Kasumi-1 (cell line): Measurements from ENCODE around the gene CELA2B.

Experiments
- DNase-seq, 2 experiments: peaks; one replicate each; lab custom pipeline; 2025; lab: John Stamatoyannopoulos, UW

CELA2B gene

GRCh38 chr1:15526021-15526489 is 50.2 kb downstream of the CELA2B start:
- no peak for DNase-seq

GRCh38 chr1:15526490-15527339 is 50.8 kb downstream of the CELA2B start, which contains the start of gene DNAJC16:
DNAJC16 (plus strand) TSS chr1:15526848; CDS start chr1:15529106, 2,258 bp downstream.
- peak; percentile 98 to 99 for DNase-seq

GRCh38 chr1:15531003-15531402 is 55.1 kb downstream of the CELA2B start:
- DNase-seq: no peak

- DNase-seq: no peak
Measured at GRCh38 chr1:15531682-15532081, 55.8 kb downstream of the CELA2B start.

- DNase-seq: no peak
Measured at GRCh38 chr1:15538771-15539170, 62.9 kb downstream of the CELA2B start.

- no peak for DNase-seq
Measured at GRCh38 chr1:15540186-15540585, 64.3 kb downstream of the CELA2B start.
